Pulmonary artery endothelial cell (primary cell): ENCODE measurements around the gene SLC35F3. TPM values are rescaled to one million over a fixed set of nuclear protein-coding genes. Genes with fewer than 3 reads are reported as not detected.

Experiments
- DNase-seq: peaks from one replicate; pipeline ENCODE4 v3.0.0-alpha.2; 2011; ENCODE audit warnings: low read depth, low spot score
- total RNA-seq: library from RNA; depleted of rRNA; stranded (reverse); fragments of >200 nt; gene quantifications from 2 replicates; pipeline ENCODE4 v1.2.3, GENCODE V29; 2014

The SLC35F3 gene
- total RNA-seq, 1 donor from 2014 or later, result not detected

GRCh38 chr1:233971753-233972152, 67.3 kb downstream of the SLC35F3 start:
- no peak for DNase-seq

- no peak for DNase-seq
Observed at GRCh38 chr1:233972563-233972950, 68.1 kb downstream of the SLC35F3 start.

- DNase-seq, result no peak
Observed at GRCh38 chr1:233972951-233973635, 68.6 kb downstream of the SLC35F3 start.

GRCh38 chr1:233975486-233975885, 71.0 kb downstream of the SLC35F3 start:
- DNase-seq, result no peak

- no peak for DNase-seq
Observed at GRCh38 chr1:233981042-233981675, 76.7 kb downstream of the SLC35F3 start.

GRCh38 chr1:233982827-233983518, 78.5 kb downstream of the SLC35F3 start:
- DNase-seq, result no peak

- no peak for DNase-seq
Observed at GRCh38 chr1:233983811-233984210, 79.3 kb downstream of the SLC35F3 start.

- no peak for DNase-seq
Observed at GRCh38 chr1:233988963-233989696, 84.7 kb downstream of the SLC35F3 start.

GRCh38 chr1:233990486-233990885, 86.0 kb downstream of the SLC35F3 start:
- DNase-seq, result no peak

GRCh38 chr1:233993651-233994050, 89.2 kb downstream of the SLC35F3 start:
- DNase-seq, result no peak

GRCh38 chr1:233994112-233994511, 89.6 kb downstream of the SLC35F3 start:
- no peak for DNase-seq

- no peak for DNase-seq
Observed at GRCh38 chr1:233998456-233998855, 94.0 kb downstream of the SLC35F3 start.

- DNase-seq, result no peak
Observed at GRCh38 chr1:233998891-233999290, 94.4 kb downstream of the SLC35F3 start.

- DNase-seq, result no peak
Observed at GRCh38 chr1:234000557-234001041, 96.1 kb downstream of the SLC35F3 start.

- no peak for DNase-seq
Observed at GRCh38 chr1:234001817-234002216, 97.3 kb downstream of the SLC35F3 start.

- no peak for DNase-seq
Observed at GRCh38 chr1:234004591-234004990, 100.1 kb downstream of the SLC35F3 start.

- DNase-seq, result no peak
Observed at GRCh38 chr1:234007684-234008083, 103.2 kb downstream of the SLC35F3 start.

- DNase-seq, result no peak
Observed at GRCh38 chr1:234008591-234008990, 104.1 kb downstream of the SLC35F3 start.

GRCh38 chr1:234009668-234010067, 105.2 kb downstream of the SLC35F3 start:
- DNase-seq, result no peak

GRCh38 chr1:234014208-234014607, 109.7 kb downstream of the SLC35F3 start:
- DNase-seq, result no peak

GRCh38 chr1:234018816-234019215, 114.3 kb downstream of the SLC35F3 start:
- no peak for DNase-seq

GRCh38 chr1:234019387-234019786, 114.9 kb downstream of the SLC35F3 start:
- no peak for DNase-seq
